Neural cell (in vitro differentiated cells): ENCODE results near the gene BCL11B. TPM values are rescaled to one million over a fixed set of nuclear protein-coding genes. Genes with fewer than 3 reads are reported as not detected.
A peak's percentile ranks its signal among the peaks of the same experiment; 100 is the strongest.

Experiments
- H2AFZ ChIP-seq: fragments of 200-600, 300-800 bp; sonication (generic), shearing (Covaris generic); 2 replicates; pipeline ENCODE4 v1.6.0; 2014; ENCODE audit warnings: low read depth, mild to moderate bottlenecking, antibody characterized with exemption, low read length, moderate library complexity
- H3F3A ChIP-seq: fragments of 200-600 bp; shearing (Covaris generic); 2 replicates; pipeline ENCODE4 v1.6.1; 2016; ENCODE audit warnings: mild to moderate bottlenecking, moderate library complexity, mixed read lengths, antibody characterized with exemption, low read length; ENCODE audit not compliant: insufficient read depth, poor library complexity, severe bottlenecking
- H3K27ac ChIP-seq: fragments of 200-600, 300-800 bp; sonication (generic), shearing (Covaris generic); 2 replicates; pipeline ENCODE4 v1.5.1; 2014; ENCODE audit warnings: mild to moderate bottlenecking, low read length, moderate library complexity
- H3K27me3 ChIP-seq: fragments of 300-800, 200-600 bp; sonication (generic), shearing (Covaris generic); 2 replicates; pipeline ENCODE4 v1.6.0; 2014; ENCODE audit warnings: mild to moderate bottlenecking, low read depth, low read length, moderate library complexity; ENCODE audit not compliant: insufficient read depth
- H3K36me3 ChIP-seq: fragments of 300-800, 200-600 bp; sonication (generic), shearing (Covaris generic); 2 replicates; pipeline ENCODE4 v1.5.1; 2014; ENCODE audit warnings: mild to moderate bottlenecking, antibody characterized with exemption, low read length, moderate library complexity; ENCODE audit not compliant: insufficient read depth
- H3K4me2 ChIP-seq: fragments of 300-800, 200-600 bp; sonication (generic), shearing (Covaris generic); 2 replicates; pipeline ENCODE4 v1.6.0; 2014; ENCODE audit warnings: mild to moderate bottlenecking, low read length
- H3K4me3 ChIP-seq: fragments of 300-800, 200-600 bp; sonication (generic), shearing (Covaris generic); 2 replicates; pipeline ENCODE4 v1.5.1; 2014; ENCODE audit warnings: mild to moderate bottlenecking, low read length, moderate library complexity
- H3K79me2 ChIP-seq: fragments of 200-600 bp; shearing (Covaris generic); replicated peaks from 2 replicates; pipeline ENCODE4 v1.6.0; 2014; ENCODE audit warnings: mild to moderate bottlenecking, low read length, moderate library complexity; ENCODE audit not compliant: insufficient read depth
- H3K9ac ChIP-seq: fragments of 300-800, 200-600 bp; sonication (generic), shearing (Covaris generic); 2 replicates; pipeline ENCODE4 v1.6.1; 2016; ENCODE audit warnings: mild to moderate bottlenecking, low read length, mixed read lengths
- H3K9me2 ChIP-seq: fragments of 200-600 bp; shearing (Covaris generic); 2 replicates; pipeline ENCODE4 v1.6.1; 2016; ENCODE audit warnings: mild to moderate bottlenecking, low read length, mixed read lengths; ENCODE audit not compliant: insufficient read depth
- H3K9me3 ChIP-seq: fragments of 200-600, 300-800 bp; sonication (generic), shearing (Covaris generic); 2 replicates; pipeline ENCODE4 v1.6.1; 2016; ENCODE audit warnings: mild to moderate bottlenecking, mixed run types, low read length, moderate library complexity, mixed read lengths
- H4K20me1 ChIP-seq: fragments of 200-600 bp; shearing (Covaris generic); 2 replicates; pipeline ENCODE4 v1.6.1; 2016; ENCODE audit warnings: mild to moderate bottlenecking, mixed run types; ENCODE audit not compliant: insufficient read depth
- EP300 ChIP-seq: fragments of 450-650 bp; conservative IDR thresholded peaks from 2 replicates; pipeline ENCODE4 v1.6.1; 2014; ENCODE audit warnings: antibody characterized with exemption, mild to moderate bottlenecking, moderate library complexity; ENCODE audit not compliant: poor library complexity, severe bottlenecking
- EZH2 ChIP-seq: fragments of 200-600, 300-800 bp; shearing (Covaris generic), sonication (generic); IDR thresholded peaks from 2 replicates; pipeline ENCODE4 v1.6.1; 2014; ENCODE audit warnings: antibody characterized with exemption, low read length, borderline replicate concordance, mild to moderate bottlenecking; ENCODE audit not compliant: insufficient read depth, poor library complexity, severe bottlenecking
- MXI1 ChIP-seq: fragments of 450-650 bp; conservative IDR thresholded peaks from 2 replicates; pipeline ENCODE4 v1.6.1; 2014; ENCODE audit warnings: antibody characterized with exemption, mild to moderate bottlenecking; ENCODE audit not compliant: poor library complexity, severe bottlenecking
- POLR2AphosphoS5 ChIP-seq: IDR thresholded peaks from 2 replicates; pipeline ENCODE4 v1.6.1; 2012
- RAD21 ChIP-seq: fragments of 450-650 bp; conservative IDR thresholded peaks from 2 replicates; pipeline ENCODE4 v1.6.1; 2014; ENCODE audit warnings: antibody characterized with exemption, mild to moderate bottlenecking, moderate library complexity
- SMC3 ChIP-seq: fragments of 450-650 bp; conservative IDR thresholded peaks from 2 replicates; pipeline ENCODE4 v1.6.1; 2014; ENCODE audit warnings: antibody characterized with exemption, mild to moderate bottlenecking, moderate library complexity; ENCODE audit not compliant: poor library complexity
- TAF1 ChIP-seq: IDR thresholded peaks from 2 replicates; pipeline ENCODE4 v1.6.1; 2012; ENCODE audit warnings: low read depth
- polyA plus RNA-seq: library from polyadenylated mRNA; depleted of rRNA; stranded (reverse); fragments of >200 nt; gene quantifications from 2 replicates; pipeline ENCODE4 v1.2.3, GENCODE V29; 2014
- TF ChIP-seq, protein P1 (sequence below): fragments of 450-650 bp; IDR thresholded peaks from 2 replicates; pipeline ENCODE4 v1.5.1; 2014; ENCODE audit warnings: antibody characterized with exemption, mild to moderate bottlenecking, moderate library complexity; ENCODE audit not compliant: poor library complexity, severe bottlenecking
- TF ChIP-seq, protein P2 (sequence below): IDR thresholded peaks from 2 replicates; pipeline ENCODE4 v1.6.1; 2012; ENCODE audit warnings: borderline replicate concordance

BCL11B gene
- polyA plus RNA-seq, 1 donor from 2014 or later, result 104 TPM

DNA sequence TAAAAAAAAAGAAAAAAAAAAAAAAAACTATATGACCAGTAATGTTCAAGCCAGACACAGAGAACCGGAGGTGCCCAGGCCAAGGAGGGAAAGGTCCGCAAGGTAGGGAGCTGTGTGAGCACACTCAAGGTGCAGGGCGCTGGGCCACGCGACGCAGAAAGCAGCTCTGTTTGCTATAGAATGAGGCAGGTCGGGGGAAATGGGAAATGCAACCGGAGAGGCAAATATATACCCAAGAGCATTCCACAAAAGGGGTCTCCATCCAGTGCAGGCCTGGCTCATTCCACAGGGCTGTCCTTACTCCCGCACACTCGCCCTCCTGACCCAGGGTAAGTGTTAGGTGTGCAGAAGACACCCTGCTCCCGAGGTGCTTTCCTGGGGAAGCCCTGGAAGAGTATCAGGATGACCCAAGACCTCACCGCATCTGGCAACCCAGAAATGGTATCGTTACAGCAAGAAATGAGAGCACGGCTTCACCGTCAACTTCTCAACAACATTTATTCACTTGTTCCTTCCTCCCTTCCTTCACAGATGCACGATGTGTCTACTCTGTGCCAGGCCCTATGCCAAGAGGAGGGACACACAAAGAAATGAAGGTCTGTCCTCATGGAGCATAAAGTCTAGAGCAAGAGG, 86.4 kb downstream of the BCL11B start:
- Histone ChIP-seq H3F3A (no peaks in the 10 kb centered on the region), H3K9me3 (no peaks in the 10 kb centered on the region), H3K4me2 (no peak overlapping the region), H2AFZ (no peak overlapping the region), H3K9ac (no peak overlapping the region), H3K36me3 (no peaks in the 10 kb centered on the region), H3K27me3 (no peaks in the 10 kb centered on the region), H4K20me1 (peaks cover 93% of the 10 kb centered on the region), H3K27ac (no peak overlapping the region), H3K79me2 (peaks cover 93% of the 10 kb centered on the region), H3K9me2 (no peaks in the 10 kb centered on the region), H3K4me3 (peak overlapping the region; percentile 23)
- TF ChIP-seq EP300, result no peak
- TF ChIP-seq RAD21, result no peak
- TF ChIP-seq POLR2AphosphoS5, result no peak
- no peak for TF ChIP-seq TAF1
- TF ChIP-seq EZH2, result no peak
- TF ChIP-seq, protein P1, sequence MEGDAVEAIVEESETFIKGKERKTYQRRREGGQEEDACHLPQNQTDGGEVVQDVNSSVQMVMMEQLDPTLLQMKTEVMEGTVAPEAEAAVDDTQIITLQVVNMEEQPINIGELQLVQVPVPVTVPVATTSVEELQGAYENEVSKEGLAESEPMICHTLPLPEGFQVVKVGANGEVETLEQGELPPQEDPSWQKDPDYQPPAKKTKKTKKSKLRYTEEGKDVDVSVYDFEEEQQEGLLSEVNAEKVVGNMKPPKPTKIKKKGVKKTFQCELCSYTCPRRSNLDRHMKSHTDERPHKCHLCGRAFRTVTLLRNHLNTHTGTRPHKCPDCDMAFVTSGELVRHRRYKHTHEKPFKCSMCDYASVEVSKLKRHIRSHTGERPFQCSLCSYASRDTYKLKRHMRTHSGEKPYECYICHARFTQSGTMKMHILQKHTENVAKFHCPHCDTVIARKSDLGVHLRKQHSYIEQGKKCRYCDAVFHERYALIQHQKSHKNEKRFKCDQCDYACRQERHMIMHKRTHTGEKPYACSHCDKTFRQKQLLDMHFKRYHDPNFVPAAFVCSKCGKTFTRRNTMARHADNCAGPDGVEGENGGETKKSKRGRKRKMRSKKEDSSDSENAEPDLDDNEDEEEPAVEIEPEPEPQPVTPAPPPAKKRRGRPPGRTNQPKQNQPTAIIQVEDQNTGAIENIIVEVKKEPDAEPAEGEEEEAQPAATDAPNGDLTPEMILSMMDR, result no peak

DNA sequence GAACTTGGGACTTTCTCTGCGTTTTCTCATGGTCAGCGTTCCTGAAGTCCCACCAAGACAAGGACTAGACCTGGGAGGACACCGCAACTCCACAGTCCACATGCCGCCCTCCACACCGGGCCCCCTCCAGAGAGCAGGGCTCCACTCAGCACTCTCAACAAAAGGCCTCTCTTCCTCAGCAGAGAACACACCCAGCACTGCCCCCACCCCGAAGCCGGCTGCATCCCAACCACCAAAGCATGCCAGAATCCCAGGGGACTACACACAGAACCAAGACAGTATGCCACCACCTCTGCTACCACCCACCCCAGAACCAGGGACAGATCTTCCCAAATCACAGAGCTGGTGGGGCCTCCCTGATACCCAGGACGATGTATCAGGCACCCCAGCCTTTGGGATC, 88.3 kb downstream of the BCL11B start:
- Histone ChIP-seq H3K9me2 (no peaks in the 10 kb centered on the region), H3K4me3 (no peak overlapping the region), H3K9me3 (no peaks in the 10 kb centered on the region), H3K27ac (no peak overlapping the region), H3K79me2 (peaks cover 90% of the 10 kb centered on the region), H3K9ac (no peak overlapping the region), H2AFZ (no peak overlapping the region), H4K20me1 (peaks cover 87% of the 10 kb centered on the region), H3F3A (no peaks in the 10 kb centered on the region), H3K36me3 (no peaks in the 10 kb centered on the region), H3K27me3 (no peaks in the 10 kb centered on the region), H3K4me2 (no peak overlapping the region)
- TF ChIP-seq, protein P2, sequence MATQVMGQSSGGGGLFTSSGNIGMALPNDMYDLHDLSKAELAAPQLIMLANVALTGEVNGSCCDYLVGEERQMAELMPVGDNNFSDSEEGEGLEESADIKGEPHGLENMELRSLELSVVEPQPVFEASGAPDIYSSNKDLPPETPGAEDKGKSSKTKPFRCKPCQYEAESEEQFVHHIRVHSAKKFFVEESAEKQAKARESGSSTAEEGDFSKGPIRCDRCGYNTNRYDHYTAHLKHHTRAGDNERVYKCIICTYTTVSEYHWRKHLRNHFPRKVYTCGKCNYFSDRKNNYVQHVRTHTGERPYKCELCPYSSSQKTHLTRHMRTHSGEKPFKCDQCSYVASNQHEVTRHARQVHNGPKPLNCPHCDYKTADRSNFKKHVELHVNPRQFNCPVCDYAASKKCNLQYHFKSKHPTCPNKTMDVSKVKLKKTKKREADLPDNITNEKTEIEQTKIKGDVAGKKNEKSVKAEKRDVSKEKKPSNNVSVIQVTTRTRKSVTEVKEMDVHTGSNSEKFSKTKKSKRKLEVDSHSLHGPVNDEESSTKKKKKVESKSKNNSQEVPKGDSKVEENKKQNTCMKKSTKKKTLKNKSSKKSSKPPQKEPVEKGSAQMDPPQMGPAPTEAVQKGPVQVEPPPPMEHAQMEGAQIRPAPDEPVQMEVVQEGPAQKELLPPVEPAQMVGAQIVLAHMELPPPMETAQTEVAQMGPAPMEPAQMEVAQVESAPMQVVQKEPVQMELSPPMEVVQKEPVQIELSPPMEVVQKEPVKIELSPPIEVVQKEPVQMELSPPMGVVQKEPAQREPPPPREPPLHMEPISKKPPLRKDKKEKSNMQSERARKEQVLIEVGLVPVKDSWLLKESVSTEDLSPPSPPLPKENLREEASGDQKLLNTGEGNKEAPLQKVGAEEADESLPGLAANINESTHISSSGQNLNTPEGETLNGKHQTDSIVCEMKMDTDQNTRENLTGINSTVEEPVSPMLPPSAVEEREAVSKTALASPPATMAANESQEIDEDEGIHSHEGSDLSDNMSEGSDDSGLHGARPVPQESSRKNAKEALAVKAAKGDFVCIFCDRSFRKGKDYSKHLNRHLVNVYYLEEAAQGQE, result no peak
- TF ChIP-seq EZH2 (no peak), MXI1 (no peak), RAD21 (no peak), SMC3 (no peak), POLR2AphosphoS5 (no peak), EP300 (no peak), TAF1 (no peak)
- TF ChIP-seq, protein P1, result no peak
